GM19099 (cell line): Measurements from ENCODE around the gene CCDC90B.

Experiments
- POLR2A ChIP-seq: IDR thresholded peaks from 3 replicates; pipeline ENCODE4 v1.6.1; 2011; ENCODE audit warnings: low read depth; ENCODE audit not compliant: insufficient read length; ENCODE audit errors: extremely low read depth

CCDC90B gene

DNA sequence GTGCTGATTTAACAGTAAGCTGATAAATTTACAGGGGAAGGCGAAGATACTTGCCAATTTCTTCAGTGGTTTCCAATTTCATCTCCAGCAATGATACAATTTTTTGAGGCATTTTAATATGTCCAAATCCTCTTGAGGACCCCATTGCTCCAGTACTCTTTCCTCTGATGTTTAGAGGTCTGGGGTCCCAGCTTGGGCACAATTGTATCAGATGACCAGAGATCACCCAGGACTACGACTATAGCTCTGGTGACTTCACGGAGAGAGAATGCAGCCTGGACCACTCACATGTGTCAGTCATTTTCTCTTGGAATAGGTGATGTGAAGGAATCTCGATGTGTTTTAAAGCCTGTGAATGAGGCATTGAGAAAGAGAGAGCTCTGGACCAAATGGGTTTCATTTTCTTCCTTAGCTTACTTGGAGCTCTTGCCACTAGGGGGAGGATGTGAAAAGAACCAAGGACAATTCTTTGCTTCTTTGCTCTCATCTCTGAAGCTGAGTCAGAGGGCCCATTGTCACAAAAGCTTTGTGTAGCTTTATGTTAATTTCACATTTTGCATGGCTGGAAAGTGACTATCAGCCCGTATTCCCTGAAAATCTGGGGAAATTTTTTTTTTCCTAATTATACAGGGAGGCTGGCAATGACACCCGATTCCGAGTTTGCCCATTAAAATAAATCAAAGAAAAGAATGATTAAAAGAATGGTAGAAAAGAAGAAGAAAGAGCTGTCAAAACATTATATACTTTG lies 6.7 kb upstream of the CCDC90B start:
- no peak for TF ChIP-seq POLR2A

DNA sequence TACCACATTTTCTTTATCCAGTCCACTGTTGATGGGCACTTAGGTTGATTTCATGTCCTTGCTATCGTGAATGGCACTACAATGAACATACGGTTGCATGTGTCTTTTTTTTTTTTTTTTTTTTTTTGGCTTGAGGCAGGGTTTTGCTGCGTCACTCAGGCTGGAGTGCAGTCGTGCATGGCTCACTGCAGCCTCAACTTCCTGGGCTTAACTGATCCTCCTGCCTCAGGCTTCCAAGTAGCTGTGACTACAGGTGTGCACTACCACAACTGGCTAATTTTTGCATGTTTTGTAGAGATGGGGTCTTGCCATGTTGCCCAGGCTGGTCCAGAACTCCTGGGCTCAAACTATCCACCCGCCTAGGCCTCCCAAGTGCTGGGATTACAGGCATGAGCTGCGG lies 1.5 kb upstream of the CCDC90B start:
- no peak for TF ChIP-seq POLR2A

DNA sequence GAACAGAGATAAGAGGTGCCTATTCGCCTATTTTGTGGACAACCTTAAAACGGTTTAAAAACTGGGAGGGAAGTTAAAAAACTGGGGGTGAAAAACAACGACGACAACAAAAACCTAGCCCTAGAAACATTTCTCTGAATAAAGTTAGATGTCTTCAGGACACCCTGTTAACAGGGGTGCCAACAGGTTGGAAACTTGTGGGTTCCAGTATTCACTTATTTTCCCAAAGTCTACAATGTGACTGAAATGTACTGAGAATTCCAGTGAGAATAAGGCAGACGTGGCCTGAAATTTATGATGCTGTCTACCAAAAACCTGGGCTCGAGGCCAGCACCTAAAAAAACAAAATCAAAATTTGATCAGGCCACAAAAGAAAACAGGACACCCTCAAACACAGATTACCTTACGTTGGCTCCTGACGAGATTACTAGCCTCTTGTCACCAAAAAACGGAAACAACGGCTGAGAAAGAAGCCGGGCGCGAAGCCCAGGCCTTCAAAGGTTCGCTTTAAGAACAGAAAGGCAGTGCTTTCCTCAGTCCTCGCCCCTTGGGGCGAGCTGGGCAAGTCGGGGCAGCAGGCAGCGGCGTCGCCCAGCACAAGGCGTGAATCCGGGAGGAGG lies 906 bp downstream of the CCDC90B start:
- TF ChIP-seq POLR2A, result no peak

DNA sequence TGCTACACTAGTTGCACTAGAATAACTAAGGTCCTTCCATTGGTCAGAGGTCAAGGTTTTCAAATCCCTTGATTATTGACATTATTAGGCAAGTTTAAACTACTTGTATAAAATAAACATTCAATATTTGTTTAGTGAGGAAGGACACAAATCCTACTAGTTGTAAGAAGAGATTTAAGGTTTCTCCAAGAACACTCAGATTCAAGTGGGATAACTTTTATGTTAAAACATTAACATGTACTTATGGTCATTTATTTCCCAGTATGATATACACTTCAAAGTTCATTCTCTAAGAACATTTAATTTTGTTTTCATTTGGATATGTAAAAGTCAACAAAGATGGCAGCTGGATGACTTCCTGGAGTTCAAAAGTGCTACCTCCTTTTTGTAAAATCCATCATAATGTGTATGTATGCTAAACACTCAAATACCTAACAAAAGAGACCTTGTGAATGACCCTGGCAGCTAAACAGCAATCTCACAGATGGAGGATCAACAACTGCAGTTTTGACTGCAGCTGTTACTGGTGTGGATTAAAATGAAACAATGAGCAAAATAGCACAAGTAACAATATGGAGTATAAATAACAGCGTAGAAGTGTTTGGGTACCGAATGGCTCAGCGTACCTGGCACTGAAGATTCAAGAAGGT lies 1.5 kb downstream of the CCDC90B start:
- no peak for TF ChIP-seq POLR2A

DNA sequence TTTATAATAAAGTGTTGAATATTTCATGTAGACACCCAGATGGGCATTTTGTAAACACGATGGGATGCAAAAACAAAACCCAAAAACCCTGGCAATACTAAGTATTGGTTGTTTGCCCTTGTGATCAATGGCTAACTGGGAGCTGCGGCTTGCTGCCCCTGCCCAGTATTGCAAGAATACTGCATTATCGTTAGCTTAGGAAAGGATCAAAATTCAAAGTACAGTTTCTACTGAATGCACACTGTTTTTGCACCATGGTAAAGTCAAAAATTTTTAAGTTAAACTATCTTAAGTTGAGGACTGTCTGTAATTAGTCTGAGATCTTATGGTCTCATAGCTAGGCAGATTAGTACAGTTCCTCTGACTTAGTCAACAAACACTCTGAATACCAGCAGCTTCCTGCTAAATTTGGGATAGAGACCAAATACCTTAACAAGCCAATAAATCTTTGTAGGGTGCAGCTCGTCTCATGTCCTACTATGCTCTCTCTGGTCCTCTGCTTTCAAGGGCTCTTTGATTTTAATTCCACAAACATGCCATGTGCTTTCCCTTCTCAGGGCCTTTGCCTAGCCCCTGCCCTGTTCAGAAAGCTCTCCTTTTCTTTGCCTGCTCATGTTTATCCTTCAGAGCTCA lies 4.0 kb downstream of the CCDC90B start:
- no peak for TF ChIP-seq POLR2A

DNA sequence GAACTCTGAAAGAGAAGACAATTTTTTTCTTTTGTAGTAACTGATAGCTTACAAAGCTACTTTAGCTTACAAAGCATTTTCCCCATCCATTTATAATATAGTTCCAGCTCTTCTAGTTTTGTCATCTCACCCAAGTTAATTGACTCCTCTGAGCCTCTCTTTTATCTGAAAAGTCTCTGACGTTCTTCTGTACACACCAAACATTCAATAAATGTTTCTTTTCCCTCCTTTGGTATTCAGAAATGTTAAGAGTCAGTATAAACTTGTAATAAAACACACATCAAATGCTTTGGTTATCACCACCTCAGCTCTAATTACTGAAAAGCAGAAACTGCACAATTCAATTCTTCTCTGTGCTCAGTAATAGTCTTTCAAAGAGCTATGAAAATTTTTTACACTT lies 5.9 kb downstream of the CCDC90B start:
- TF ChIP-seq POLR2A, result no peak

DNA sequence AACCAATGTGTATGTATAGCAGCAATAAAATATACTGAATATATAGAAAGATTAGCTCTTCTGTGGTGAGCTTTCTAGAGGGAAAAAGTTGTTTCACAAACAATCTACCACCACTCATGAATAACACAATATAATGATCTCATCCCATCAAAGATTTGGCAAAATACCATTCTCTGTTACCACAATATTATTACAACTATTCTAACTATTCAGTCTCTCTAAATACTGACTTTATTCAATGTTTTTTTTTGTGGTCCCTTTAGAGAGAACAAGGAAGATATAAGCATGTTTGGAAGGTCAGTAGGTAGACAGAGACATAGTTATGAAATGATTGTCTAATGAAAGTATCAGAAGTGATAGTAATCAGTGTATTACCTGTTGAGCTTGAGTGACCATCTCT lies 7.8 kb downstream of the CCDC90B start:
- no peak for TF ChIP-seq POLR2A

DNA sequence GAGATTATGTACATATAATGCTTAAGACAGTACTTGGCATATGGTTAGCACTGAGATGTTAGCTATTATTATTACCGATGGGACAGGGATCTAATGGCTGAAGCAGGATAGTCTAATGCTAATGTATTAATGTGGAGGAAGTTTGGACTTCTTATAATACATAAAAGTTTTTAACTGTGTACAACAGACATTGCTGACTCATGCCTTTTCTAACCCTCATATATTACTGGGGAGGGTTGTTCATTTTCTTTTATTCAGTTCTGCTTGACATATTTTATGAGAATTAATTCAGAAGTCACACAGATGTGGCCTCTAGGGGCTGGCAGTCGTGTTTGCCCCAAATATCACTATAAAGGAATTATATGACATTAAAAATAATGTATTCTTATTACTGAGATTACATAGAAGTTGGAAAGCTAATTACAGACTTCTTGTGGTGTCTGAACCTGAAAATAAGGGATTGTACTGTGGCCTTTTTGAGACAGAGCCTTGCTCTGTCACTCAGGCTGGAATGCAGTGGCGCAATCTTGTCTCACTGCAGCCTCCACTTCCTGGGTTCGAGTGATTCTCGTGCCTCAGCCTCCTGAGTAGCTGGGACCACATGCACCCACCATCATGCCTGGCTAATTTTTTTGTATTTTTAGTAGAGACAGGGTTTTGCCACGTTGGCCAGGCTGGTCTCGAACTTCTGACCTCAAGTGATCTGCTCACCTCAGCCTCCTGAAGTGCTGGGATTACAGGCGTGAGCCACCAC lies 10.1 kb downstream of the CCDC90B start:
- TF ChIP-seq POLR2A, result no peak

DNA sequence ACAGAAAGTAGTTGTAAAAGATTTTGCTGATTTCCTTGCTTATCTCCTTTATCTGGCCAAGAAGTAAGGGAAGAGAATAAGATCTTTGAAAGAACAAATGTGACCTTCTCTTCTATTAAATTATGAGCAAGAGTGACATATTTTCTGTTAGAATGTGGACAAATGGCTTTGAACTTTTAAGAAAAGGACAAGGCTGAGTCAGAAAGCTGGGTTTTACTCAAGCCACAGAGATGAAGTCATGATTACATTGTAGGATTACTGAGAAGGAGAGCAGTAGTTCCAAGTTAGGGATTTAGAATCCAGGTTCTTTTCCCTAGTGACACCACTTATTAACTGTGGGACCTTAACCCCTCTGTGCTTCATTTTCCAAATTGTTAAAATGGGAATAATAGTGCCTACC lies 13.5 kb downstream of the CCDC90B start:
- no peak for TF ChIP-seq POLR2A

DNA sequence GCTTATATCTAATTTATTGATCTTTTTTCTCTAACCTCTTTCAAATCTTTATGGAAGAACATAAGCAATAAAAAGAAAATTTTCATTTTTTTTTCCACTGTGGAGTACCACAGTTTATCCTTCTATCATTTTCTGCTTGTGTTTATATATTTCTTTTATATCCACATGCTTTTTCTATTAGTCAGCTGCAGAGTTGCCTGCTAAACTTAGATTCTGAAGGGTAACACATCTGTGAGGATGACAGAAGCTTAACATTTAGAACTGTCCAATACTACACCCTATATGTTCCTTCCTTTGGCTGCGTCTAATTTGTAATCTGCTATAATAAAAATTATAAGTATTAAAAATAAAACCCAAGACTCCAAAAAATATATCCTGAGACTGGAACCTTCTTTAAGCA lies 20.8 kb downstream of the CCDC90B start:
- no peak for TF ChIP-seq POLR2A

DNA sequence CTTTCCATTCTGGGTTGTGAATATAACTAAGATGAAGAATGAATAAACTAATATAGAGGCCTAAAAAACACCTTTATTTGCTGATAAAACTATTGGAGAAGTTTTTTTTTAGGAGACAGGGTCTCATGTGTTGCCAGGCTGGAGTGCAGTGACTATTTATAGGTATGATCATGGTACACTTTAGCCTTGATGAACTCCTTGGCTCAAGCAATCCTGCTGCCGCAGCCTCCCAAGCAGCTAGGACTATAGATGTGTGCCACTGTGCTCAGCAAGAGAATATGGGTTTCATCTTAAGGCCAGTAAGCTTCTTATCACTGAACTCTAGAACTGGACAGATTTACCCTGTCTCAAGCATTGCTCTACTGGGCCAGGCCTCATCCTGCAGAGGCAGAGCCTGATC lies 26.6 kb downstream of the CCDC90B start:
- TF ChIP-seq POLR2A, result no peak

DNA sequence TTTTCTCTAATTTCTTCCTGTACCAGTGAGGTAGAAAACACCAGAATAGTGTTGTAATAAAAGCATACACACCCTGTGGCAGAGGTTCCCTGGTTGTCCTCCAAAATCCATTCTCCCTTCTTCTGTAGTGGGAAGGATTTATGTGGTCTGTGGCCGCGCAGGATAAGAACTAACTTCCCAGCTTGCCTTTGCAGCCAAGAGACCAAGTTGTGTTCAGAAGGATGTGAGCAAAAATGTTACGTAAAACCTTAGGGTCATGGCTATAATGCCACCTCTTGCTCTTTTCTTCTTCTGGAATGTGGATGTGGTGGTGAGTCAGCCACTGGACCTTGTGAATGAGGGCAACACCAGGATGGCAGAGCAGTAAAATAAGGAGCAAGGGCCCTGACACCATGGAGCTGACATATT lies 28.4 kb downstream of the CCDC90B start:
- TF ChIP-seq POLR2A, result no peak

DNA sequence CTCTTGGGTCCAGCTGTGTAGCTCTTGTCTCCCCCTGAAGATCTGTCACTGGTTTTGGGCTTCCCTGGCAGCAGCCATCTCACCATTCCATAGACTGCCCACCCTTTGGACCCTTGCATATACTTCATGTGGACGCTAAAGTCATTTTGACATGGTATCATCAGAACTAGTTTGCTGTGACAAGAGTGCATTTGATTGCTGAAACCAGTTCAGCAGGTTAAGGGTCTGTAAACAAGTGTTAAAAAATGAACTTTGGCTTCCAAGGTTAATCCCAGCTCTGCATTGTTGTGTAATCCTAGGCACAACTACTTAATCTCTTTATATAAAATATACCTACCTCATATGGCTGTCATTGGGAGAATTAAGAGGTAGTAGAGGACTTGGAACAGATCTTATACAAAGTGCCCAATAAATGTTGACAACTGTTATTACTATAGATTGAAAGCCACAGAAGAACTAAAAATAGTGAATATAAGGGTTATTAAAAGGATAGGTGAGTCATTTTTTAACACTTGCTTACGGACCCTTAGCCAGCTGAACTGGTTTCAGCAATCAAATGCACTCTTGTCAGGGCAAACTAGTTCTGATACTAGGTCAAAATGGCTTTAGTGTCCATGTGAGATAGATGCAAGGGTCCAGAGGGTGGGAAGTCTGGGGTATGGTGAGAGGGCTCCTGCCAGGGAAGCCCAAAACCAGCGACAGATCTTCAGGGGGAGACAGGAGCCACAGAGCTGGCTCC lies 29.4 kb downstream of the CCDC90B start:
- TF ChIP-seq POLR2A, result no peak

DNA sequence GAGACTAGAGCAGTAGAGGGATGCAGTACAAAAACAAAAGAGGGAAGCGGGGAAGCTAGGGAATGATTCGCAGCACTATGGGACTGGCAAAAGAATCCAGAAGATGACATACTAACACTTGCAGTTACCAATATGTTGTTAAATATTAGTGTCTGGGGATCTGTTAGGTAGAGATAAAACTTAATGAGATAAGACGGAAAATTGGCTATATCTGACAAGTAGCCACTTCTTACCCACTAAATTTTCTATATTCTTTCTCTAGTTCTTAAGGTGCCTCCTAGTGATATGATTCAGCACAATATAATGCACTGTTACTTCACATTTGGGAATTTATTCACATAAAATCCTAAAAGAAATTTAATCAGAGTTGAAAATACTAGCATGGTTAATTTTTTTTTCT lies 30.8 kb downstream of the CCDC90B start:
- TF ChIP-seq POLR2A, result no peak

DNA sequence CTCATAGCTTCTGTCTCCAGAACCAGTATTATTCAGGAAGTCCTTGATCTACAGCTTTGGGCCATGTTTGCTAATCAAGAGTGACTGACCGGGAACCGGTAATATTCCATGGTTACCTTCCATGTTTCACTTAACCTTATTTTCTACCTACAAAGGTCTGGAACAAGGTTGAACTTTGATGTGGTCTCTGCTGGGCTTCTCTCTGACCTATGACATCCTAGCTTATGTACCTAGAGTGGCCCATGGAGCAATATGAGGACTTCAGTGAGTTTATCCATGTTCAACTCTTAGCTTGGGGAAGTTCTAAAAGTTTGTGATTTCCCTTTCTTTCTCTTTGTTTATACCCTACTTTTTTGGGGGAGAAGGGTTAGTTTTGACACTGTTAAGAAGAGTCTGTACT lies 33.2 kb downstream of the CCDC90B start:
- no peak for TF ChIP-seq POLR2A

DNA sequence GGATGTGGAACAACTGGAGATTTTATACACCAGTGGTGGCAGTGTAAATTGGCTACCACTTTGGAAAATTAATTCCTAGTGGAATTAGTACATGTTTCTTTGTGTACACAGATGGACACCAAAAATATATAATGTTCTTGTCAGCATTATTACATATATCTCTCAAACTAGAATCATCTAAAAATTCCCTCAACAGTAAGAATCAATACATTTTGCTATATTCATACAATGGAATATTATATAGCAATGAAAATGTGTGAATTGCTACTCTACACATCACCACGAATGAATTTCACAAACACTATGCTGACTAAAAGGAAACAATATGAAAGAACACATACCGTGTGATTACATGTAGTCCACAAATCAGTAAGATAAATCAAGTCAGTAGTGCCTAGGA lies 33.9 kb downstream of the CCDC90B start:
- no peak for TF ChIP-seq POLR2A
